Osteoblast (primary cell): ENCODE measurements around the gene LCNL1. TPM values are rescaled to one million over a fixed set of nuclear protein-coding genes. Genes with fewer than 3 reads are reported as not detected.

Experiments used
- DNase-seq: peaks from one replicate; pipeline ENCODE4 v3.0.0; 2011; ENCODE audit warnings: low spot score, mixed read lengths; ENCODE audit not compliant: insufficient read length; ENCODE audit errors: missing footprints
- H2AFZ ChIP-seq: 2 replicates; pipeline ENCODE4 v1.6.0; 2011; ENCODE audit warnings: mild to moderate bottlenecking, low read length
- H3K27ac ChIP-seq: 2 replicates; pipeline ENCODE4 v1.5.1; 2011; ENCODE audit warnings: mild to moderate bottlenecking, low read depth, low read length, moderate library complexity
- H3K27me3 ChIP-seq: 2 replicates; pipeline ENCODE4 v1.6.0; 2012; ENCODE audit warnings: mild to moderate bottlenecking, control low read depth, inconsistent platforms, low read length, moderate library complexity; ENCODE audit not compliant: insufficient read depth
- H3K36me3 ChIP-seq: 2 replicates; pipeline ENCODE4 v1.5.1; 2011; ENCODE audit warnings: mild to moderate bottlenecking, low read length, control low read depth, moderate library complexity; ENCODE audit not compliant: insufficient read depth
- H3K4me1 ChIP-seq: 2 replicates; pipeline ENCODE4 v1.5.1; 2011; ENCODE audit warnings: mild to moderate bottlenecking, low read length, control low read depth, moderate library complexity; ENCODE audit not compliant: insufficient read depth
- H3K4me2 ChIP-seq: 2 replicates; pipeline ENCODE4 v1.6.0; 2011; ENCODE audit warnings: mild to moderate bottlenecking, low read length; ENCODE audit not compliant: insufficient read depth
- H3K4me3 ChIP-seq: fragments of 200-600 bp; sonication (generic); 3 replicates; pipeline ENCODE4 v1.5.1; 2012; ENCODE audit warnings: mild to moderate bottlenecking, low read length, inconsistent platforms; ENCODE audit not compliant: insufficient read depth
- H3K79me2 ChIP-seq: 2 replicates; pipeline ENCODE4 v1.6.0; 2012; ENCODE audit warnings: mild to moderate bottlenecking, low read length, control low read depth, inconsistent platforms; ENCODE audit not compliant: insufficient read depth
- H3K9me3 ChIP-seq: 2 replicates; pipeline ENCODE4 v1.5.1; 2011; ENCODE audit warnings: low read depth, low read length, control low read depth
- H4K20me1 ChIP-seq: 2 replicates; pipeline ENCODE4 v1.6.0; 2012; ENCODE audit warnings: mild to moderate bottlenecking, low read length, control low read depth; ENCODE audit not compliant: insufficient read depth
- CTCF ChIP-seq: IDR thresholded peaks from 2 replicates; pipeline ENCODE4 v1.5.1; 2011; ENCODE audit warnings: mild to moderate bottlenecking, low read depth, low read length, moderate library complexity; ENCODE audit errors: extremely low read depth
- total RNA-seq: library from RNA; depleted of rRNA; stranded (reverse); fragments of >200 nt; gene quantifications from 2 replicates; pipeline ENCODE4 v1.2.3, GENCODE V29; 2012

The LCNL1 gene
- total RNA-seq, 1 donor = 5.4 TPM

- Histone ChIP-seq H3K79me2 (no peaks in the 10 kb centered on the region), H2AFZ (no peak overlapping the region), H3K27me3 (no peaks in the 10 kb centered on the region), H3K9me3 (no peaks in the 10 kb centered on the region), H3K27ac (no peak overlapping the region), H3K4me2 (peak overlapping the region; percentile 90), H4K20me1 (peaks cover 10% of the 10 kb centered on the region), H3K36me3 (no peaks in the 10 kb centered on the region), H3K4me3 (peak overlapping the region; percentile 71), H3K4me1 (peaks cover 15% of the 10 kb centered on the region)
- peak; percentile 99 for DNase-seq
- TF ChIP-seq CTCF = peak; percentile 87
Observed at GRCh38 chr9:137029058-137029936, 46.5 kb downstream of the LCNL1 start.

- Histone ChIP-seq H3K4me2 (no peak overlapping the region), H3K36me3 (no peaks in the 10 kb centered on the region), H3K79me2 (no peaks in the 10 kb centered on the region), H3K27ac (no peak overlapping the region), H3K4me3 (no peak overlapping the region), H3K9me3 (no peaks in the 10 kb centered on the region), H4K20me1 (peaks cover 10% of the 10 kb centered on the region), H3K27me3 (no peaks in the 10 kb centered on the region), H3K4me1 (peaks cover 15% of the 10 kb centered on the region), H2AFZ (no peak overlapping the region)
- no peak for TF ChIP-seq CTCF
- DNase-seq = no peak
Observed at GRCh38 chr9:137030006-137030405, 47.2 kb downstream of the LCNL1 start.

DNA sequence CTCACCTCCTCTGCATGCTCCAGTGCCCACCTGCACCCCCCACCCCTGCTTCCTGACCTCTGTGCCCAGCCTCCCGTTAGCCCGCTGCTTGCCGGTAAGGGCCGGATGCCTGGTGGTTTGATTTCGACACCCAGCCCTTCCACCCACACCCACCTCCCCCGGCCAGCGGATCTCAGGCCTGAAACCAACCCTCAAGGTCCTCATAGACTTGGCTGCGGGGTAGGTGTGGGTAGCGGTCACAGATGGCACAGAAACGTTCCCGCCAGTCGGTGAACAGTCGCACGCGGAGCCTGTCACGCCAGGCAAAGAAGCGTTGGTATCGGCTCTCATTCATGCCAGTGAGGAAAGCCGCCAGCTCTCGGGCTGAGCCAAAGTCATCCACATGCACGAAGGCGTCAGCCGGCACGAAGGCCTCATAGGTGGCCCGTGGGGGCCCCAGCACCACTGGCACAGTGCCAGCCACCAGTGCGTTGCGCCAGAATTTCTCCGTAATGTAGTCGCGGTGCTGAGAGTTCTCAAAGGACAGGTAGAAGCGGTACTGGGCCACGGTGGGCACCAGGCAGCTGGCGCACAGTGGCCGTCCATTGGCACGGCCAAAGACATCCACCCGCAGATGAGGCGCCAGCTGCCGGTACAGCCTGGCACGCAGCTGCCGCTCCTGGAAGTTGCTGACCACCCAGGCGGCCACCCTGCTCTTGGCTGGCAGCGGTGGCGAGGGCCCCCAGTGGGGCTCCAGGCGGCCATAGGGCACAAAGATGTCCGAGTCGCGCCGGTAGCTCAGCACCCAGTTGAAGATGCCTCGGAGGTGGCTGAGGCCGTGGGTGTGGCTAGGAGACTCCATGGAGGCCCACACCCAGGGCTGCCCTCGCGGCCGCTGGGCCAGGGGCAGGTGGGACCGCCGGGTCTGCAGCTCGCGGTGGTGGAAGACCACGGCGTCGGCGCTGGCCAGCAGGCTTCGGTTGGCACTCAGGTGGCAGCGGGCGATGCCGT, 48.0 kb downstream of the LCNL1 start:
- Histone ChIP-seq H3K4me1 (peaks cover 15% of the 10 kb centered on the region), H4K20me1 (peaks cover 8% of the 10 kb centered on the region), H3K36me3 (no peaks in the 10 kb centered on the region), H3K27ac (no peak overlapping the region), H3K4me3 (no peak overlapping the region), H3K27me3 (no peaks in the 10 kb centered on the region), H3K4me2 (no peak overlapping the region), H2AFZ (no peak overlapping the region), H3K79me2 (no peaks in the 10 kb centered on the region), H3K9me3 (no peaks in the 10 kb centered on the region)
- DNase-seq = no peak
- TF ChIP-seq CTCF = no peak
